Adipocyte (in vitro differentiated cells): Measurements from ENCODE around the gene DNASE1L1.
A peak's percentile ranks its signal among the peaks of the same experiment; 100 is the strongest.

Experiments
- DNase-seq: peaks from one replicate; pipeline ENCODE4 v3.0.0-alpha.2; 2015; ENCODE audit warnings: low read depth
- H3K27me3 ChIP-seq: replicated peaks from 2 replicates; pipeline ENCODE4 v1.7.0; 2013; ENCODE audit warnings: mild to moderate bottlenecking, low read length, moderate library complexity; ENCODE audit not compliant: control insufficient read depth, insufficient read depth
- H3K36me3 ChIP-seq: 2 replicates; pipeline ENCODE4 v1.7.0; 2013; ENCODE audit warnings: low read length, mild to moderate bottlenecking, moderate library complexity; ENCODE audit not compliant: control insufficient read depth, insufficient read depth, severe bottlenecking
- H3K4me1 ChIP-seq: 2 replicates; pipeline ENCODE4 v1.7.0; 2013; ENCODE audit warnings: mild to moderate bottlenecking, low read length, moderate library complexity; ENCODE audit not compliant: control insufficient read depth, insufficient read depth
- H3K4me3 ChIP-seq: 2 replicates; pipeline ENCODE4 v1.7.0; 2013; ENCODE audit warnings: mild to moderate bottlenecking, low read length, moderate library complexity
- H3K9ac ChIP-seq: 2 replicates; pipeline ENCODE4 v1.7.0; 2013; ENCODE audit warnings: mild to moderate bottlenecking, low read length, moderate library complexity
- H3K9me3 ChIP-seq: 2 replicates; pipeline ENCODE4 v1.7.0; 2013; ENCODE audit warnings: mild to moderate bottlenecking, low read length, moderate library complexity; ENCODE audit not compliant: control insufficient read depth

Gene DNASE1L1

GRCh38 chrX:154370300-154371016, 38.6 kb downstream of the DNASE1L1 start:
- DNase-seq, result peak; percentile 44
- Histone ChIP-seq H3K4me3 (peak overlapping the region; percentile 91), H3K4me1 (peaks cover 16% of the 10 kb centered on the region), H3K9ac (peak overlapping the region; percentile 99), H3K27me3 (no peaks in the 10 kb centered on the region), H3K9me3 (no peaks in the 10 kb centered on the region), H3K36me3 (peaks cover 21% of the 10 kb centered on the region)

GRCh38 chrX:154369449-154370299, 39.4 kb downstream of the DNASE1L1 start:
- Histone ChIP-seq H3K9me3 (no peaks in the 10 kb centered on the region), H3K4me3 (peak overlapping the region; percentile 91), H3K36me3 (peaks cover 28% of the 10 kb centered on the region), H3K27me3 (no peaks in the 10 kb centered on the region), H3K9ac (peak overlapping the region; percentile 99), H3K4me1 (peaks cover 16% of the 10 kb centered on the region)
- DNase-seq, result peak; percentile 91

- Histone ChIP-seq H3K4me1 (peaks cover 14% of the 10 kb centered on the region), H3K27me3 (no peaks in the 10 kb centered on the region)
These were observed 40.2 kb downstream of the DNASE1L1 start for GRCh38 chrX:154368630-154369448.

GRCh38 chrX:154367474-154368308, 41.4 kb downstream of the DNASE1L1 start:
- Histone ChIP-seq H3K4me1 (peaks cover 10% of the 10 kb centered on the region), H3K4me3 (peak overlapping the region; percentile 78)

More at GRCh38 chrX:154368630-154369448, 40.2 kb downstream of the DNASE1L1 start:
- H3K36me3 ChIP-seq, result peaks cover 36% of the 10 kb centered on the region
- H3K9me3 ChIP-seq, result no peaks in the 10 kb centered on the region
- H3K4me3 ChIP-seq, result peak overlapping the region; percentile 78
- peak; percentile 86 for DNase-seq
- H3K9ac ChIP-seq, result peak overlapping the region; percentile 91

GRCh38 chrX:154366666-154367055, 42.4 kb downstream of the DNASE1L1 start:
- H3K4me3 ChIP-seq, result no peak overlapping the region
- peaks cover 54% of the 10 kb centered on the region for H3K36me3 ChIP-seq
- no peak for DNase-seq

More at GRCh38 chrX:154367474-154368308, 41.4 kb downstream of the DNASE1L1 start:
- peak overlapping the region; percentile 91 for H3K9ac ChIP-seq
- peaks cover 44% of the 10 kb centered on the region for H3K36me3 ChIP-seq
- no peaks in the 10 kb centered on the region for H3K27me3 ChIP-seq
- no peaks in the 10 kb centered on the region for H3K9me3 ChIP-seq
- DNase-seq, result no peak

GRCh38 chrX:154365997-154366665, 42.9 kb downstream of the DNASE1L1 start:
- Histone ChIP-seq H3K9me3 (no peaks in the 10 kb centered on the region), H3K27me3 (no peaks in the 10 kb centered on the region), H3K36me3 (peaks cover 58% of the 10 kb centered on the region), H3K4me3 (no peak overlapping the region), H3K9ac (peak overlapping the region; percentile 91), H3K4me1 (peaks cover 10% of the 10 kb centered on the region)
- no peak for DNase-seq

More at GRCh38 chrX:154366666-154367055, 42.4 kb downstream of the DNASE1L1 start:
- peak overlapping the region; percentile 91 for H3K9ac ChIP-seq
- H3K4me1 ChIP-seq, result peaks cover 10% of the 10 kb centered on the region
- no peaks in the 10 kb centered on the region for H3K9me3 ChIP-seq
- no peaks in the 10 kb centered on the region for H3K27me3 ChIP-seq

GRCh38 chrX:154365052-154365600, 43.9 kb downstream of the DNASE1L1 start:
- DNase-seq, result no peak
- peaks cover 10% of the 10 kb centered on the region for H3K4me1 ChIP-seq
- no peaks in the 10 kb centered on the region for H3K9me3 ChIP-seq
- H3K9ac ChIP-seq, result no peak overlapping the region
- H3K4me3 ChIP-seq, result no peak overlapping the region
- H3K27me3 ChIP-seq, result no peaks in the 10 kb centered on the region
- H3K36me3 ChIP-seq, result peaks cover 64% of the 10 kb centered on the region

GRCh38 chrX:154363706-154364439, 45.2 kb downstream of the DNASE1L1 start:
- Histone ChIP-seq H3K9ac (no peak overlapping the region), H3K27me3 (no peaks in the 10 kb centered on the region), H3K36me3 (peaks cover 77% of the 10 kb centered on the region), H3K4me3 (no peak overlapping the region), H3K9me3 (no peaks in the 10 kb centered on the region), H3K4me1 (peaks cover 10% of the 10 kb centered on the region)
- no peak for DNase-seq

- Histone ChIP-seq H3K4me1 (peaks cover 6% of the 10 kb centered on the region), H3K9ac (no peak overlapping the region), H3K9me3 (no peaks in the 10 kb centered on the region), H3K36me3 (peaks cover 89% of the 10 kb centered on the region), H3K27me3 (no peaks in the 10 kb centered on the region), H3K4me3 (no peak overlapping the region)
- no peak for DNase-seq
These were observed 46.8 kb downstream of the DNASE1L1 start for GRCh38 chrX:154362085-154362742.
